A673 (cell line): ENCODE data around the gene GEMIN8. TPM values are rescaled to one million over a fixed set of nuclear protein-coding genes. Genes with fewer than 3 reads are reported as not detected.

Experiments
- BruUV-seq: library from RNA; stranded (reverse); fragments of 400-500 nt; replicated peaks from 2 replicates; lab custom pipeline; 2021; lab: Mats Ljungman, UMichigan
- CTCF ChIA-PET: fragments of 300-600 bp; sonication (Branson Sonifier 250); formaldehyde crosslinking; loops from one replicate; lab custom pipeline; 2022; ENCODE audit warnings: antibody characterized with exemption; lab: Charles Lee
- POLR2A ChIA-PET: fragments of 300-600 bp; sonication (Branson Sonifier 250); formaldehyde crosslinking; loops from one replicate; lab custom pipeline; 2022; ENCODE audit warnings: antibody characterized with exemption; ENCODE audit not compliant: low non-redundant PET; lab: Charles Lee
- DNase-seq: peaks from one replicate; pipeline ENCODE4 v3.0.0-alpha.2; 2015; ENCODE audit warnings: low spot score
- H3K27ac ChIP-seq: fragments of 200-600 bp; sonication (generic); 2 replicates; pipeline ENCODE4 v1.5.1; 2016; ENCODE audit warnings: mixed run types, low read depth, mild to moderate bottlenecking, mixed read lengths, antibody characterized with exemption, low read length; ENCODE audit not compliant: poor library complexity, severe bottlenecking
- H3K27me3 ChIP-seq: fragments of 200-600 bp; sonication (generic); replicated peaks from 2 replicates; pipeline ENCODE4 v1.6.1; 2017; ENCODE audit warnings: mixed run types, low read depth, mild to moderate bottlenecking, mixed read lengths, antibody characterized with exemption, low read length; ENCODE audit not compliant: insufficient read depth, poor library complexity
- H3K36me3 ChIP-seq: fragments of 200-600 bp; sonication (generic); 2 replicates; pipeline ENCODE4 v1.6.1; 2016; ENCODE audit warnings: mixed run types, mild to moderate bottlenecking, mixed read lengths, antibody characterized with exemption, low read length; ENCODE audit not compliant: insufficient read depth, poor library complexity, severe bottlenecking
- H3K4me1 ChIP-seq: fragments of 200-600 bp; sonication (generic); 2 replicates; pipeline ENCODE4 v1.6.1; 2017; ENCODE audit warnings: mixed run types, mild to moderate bottlenecking, mixed read lengths, antibody characterized with exemption, low read length; ENCODE audit not compliant: insufficient read depth, poor library complexity, severe bottlenecking
- H3K4me3 ChIP-seq: fragments of 200-600 bp; sonication (generic); 2 replicates; pipeline ENCODE4 v1.5.1; 2016; ENCODE audit warnings: low read depth, mixed run types, mild to moderate bottlenecking, mixed read lengths, low read length; ENCODE audit not compliant: poor library complexity, severe bottlenecking
- H3K9me3 ChIP-seq: fragments of 200-600 bp; sonication (generic); 2 replicates; pipeline ENCODE4 v1.6.1; 2016; ENCODE audit warnings: mixed run types, low read depth, mild to moderate bottlenecking, mixed read lengths, antibody characterized with exemption, low read length; ENCODE audit not compliant: poor library complexity, severe bottlenecking
- EZH2 ChIP-seq: fragments of 200-600 bp; sonication (generic); IDR thresholded peaks from 2 replicates; pipeline ENCODE4 v1.6.1; 2017; ENCODE audit warnings: borderline replicate concordance, low read depth, mild to moderate bottlenecking, mixed read lengths, antibody characterized with exemption, low read length; ENCODE audit not compliant: poor library complexity, severe bottlenecking
- intact Hi-C: fragments of 100-400 bp; cut with micrococcal nuclease; formaldehyde crosslinking; loops from one replicate; pipeline ENCODE4 v1.10.0; 2022; ENCODE audit not compliant: unreplicated experiment
- total RNA-seq: library from RNA; stranded (reverse); gene quantifications from 2 replicates; pipeline ENCODE4 v1.2.3, GENCODE V29; 2021
- TF ChIP-seq, protein P1 (sequence below): fragments of 300-800, 200-600 bp; sonication (generic); conservative IDR thresholded peaks from 2 replicates; pipeline ENCODE4 v1.5.1; 2017; ENCODE audit warnings: low read depth, mild to moderate bottlenecking, antibody characterized with exemption, low read length, moderate library complexity, mixed read lengths

The GEMIN8 gene
- total RNA-seq, 1 experiment from 2014 or later, result 9.2 TPM

DNA sequence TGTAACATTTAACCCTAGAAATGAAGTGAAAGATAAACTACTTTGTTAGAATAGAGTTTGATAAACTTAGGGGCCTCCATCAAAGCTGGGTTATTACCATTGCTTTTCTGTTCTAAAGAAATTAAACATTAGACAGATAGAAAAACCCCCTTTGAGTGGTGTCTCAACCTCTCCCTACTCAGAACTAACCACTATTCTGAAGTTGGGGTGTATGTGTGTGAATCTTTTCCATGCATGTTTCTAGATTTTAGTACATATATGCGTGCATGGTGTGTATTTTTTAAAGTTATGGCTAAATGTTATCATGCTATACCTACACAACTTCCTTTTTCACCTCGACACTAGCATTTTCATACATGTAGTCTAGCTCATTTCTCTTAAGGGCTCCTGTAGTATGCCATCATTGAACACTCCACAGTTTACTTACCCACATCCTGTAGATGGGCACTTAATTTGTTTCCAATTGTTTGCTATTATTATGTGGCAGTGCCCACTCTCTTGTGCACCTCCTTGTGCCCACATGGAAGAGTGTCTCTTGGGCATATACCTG is 25.7 kb downstream of the GEMIN8 start:
- H3K36me3 ChIP-seq, result no peaks in the 10 kb centered on the region
- H3K27me3 ChIP-seq, result no peaks in the 10 kb centered on the region
- BruUV-seq, result no TSS peak
- CTCF ChIA-PET, result no interaction called here
- TF ChIP-seq, protein P1, sequence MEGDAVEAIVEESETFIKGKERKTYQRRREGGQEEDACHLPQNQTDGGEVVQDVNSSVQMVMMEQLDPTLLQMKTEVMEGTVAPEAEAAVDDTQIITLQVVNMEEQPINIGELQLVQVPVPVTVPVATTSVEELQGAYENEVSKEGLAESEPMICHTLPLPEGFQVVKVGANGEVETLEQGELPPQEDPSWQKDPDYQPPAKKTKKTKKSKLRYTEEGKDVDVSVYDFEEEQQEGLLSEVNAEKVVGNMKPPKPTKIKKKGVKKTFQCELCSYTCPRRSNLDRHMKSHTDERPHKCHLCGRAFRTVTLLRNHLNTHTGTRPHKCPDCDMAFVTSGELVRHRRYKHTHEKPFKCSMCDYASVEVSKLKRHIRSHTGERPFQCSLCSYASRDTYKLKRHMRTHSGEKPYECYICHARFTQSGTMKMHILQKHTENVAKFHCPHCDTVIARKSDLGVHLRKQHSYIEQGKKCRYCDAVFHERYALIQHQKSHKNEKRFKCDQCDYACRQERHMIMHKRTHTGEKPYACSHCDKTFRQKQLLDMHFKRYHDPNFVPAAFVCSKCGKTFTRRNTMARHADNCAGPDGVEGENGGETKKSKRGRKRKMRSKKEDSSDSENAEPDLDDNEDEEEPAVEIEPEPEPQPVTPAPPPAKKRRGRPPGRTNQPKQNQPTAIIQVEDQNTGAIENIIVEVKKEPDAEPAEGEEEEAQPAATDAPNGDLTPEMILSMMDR, result no peak
- TF ChIP-seq EZH2, result no peak
- H3K4me1 ChIP-seq, result no peaks in the 10 kb centered on the region
- no peak overlapping the region for H3K4me3 ChIP-seq
- no peak for DNase-seq
- H3K27ac ChIP-seq, result no peak overlapping the region
- no peaks in the 10 kb centered on the region for H3K9me3 ChIP-seq
- intact Hi-C loops, result no loop called here
- POLR2A ChIA-PET, result interaction anchor here (0.6 kb wide), 1 partner anchor 23 kb away, joined by 4 read pairs; no protein-coding TSS in a partner anchor

DNA sequence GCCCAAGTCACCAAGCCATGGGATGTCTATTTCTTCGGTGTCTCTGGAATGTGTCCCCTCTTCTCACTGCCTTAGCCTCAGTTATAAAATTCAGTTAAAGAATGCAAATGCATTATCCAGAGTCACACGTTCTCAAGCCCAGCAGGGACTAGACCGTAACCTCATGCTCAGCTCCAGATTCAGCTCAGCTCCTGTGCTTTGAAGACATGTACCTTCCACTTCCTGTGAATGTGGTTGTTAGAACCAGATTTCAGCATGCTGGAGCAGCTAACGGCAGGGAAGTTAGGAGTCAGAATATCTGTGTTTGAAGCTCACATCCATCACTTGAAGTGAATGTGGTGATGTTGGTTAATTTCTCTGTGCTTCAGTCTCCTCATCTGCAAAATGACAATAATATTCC is 26.7 kb downstream of the GEMIN8 start:
- no peaks in the 10 kb centered on the region for H3K4me1 ChIP-seq
- no TSS peak for BruUV-seq
- DNase-seq, result no peak
- no peaks in the 10 kb centered on the region for H3K9me3 ChIP-seq
- intact Hi-C loops, result no loop called here
- no peaks in the 10 kb centered on the region for H3K27me3 ChIP-seq
- H3K27ac ChIP-seq, result no peak overlapping the region
- TF ChIP-seq, protein P1, result no peak
- TF ChIP-seq EZH2, result no peak
- ChIA-PET POLR2A (no interaction called here), CTCF (no interaction called here)
- no peaks in the 10 kb centered on the region for H3K36me3 ChIP-seq
- no peak overlapping the region for H3K4me3 ChIP-seq

DNA sequence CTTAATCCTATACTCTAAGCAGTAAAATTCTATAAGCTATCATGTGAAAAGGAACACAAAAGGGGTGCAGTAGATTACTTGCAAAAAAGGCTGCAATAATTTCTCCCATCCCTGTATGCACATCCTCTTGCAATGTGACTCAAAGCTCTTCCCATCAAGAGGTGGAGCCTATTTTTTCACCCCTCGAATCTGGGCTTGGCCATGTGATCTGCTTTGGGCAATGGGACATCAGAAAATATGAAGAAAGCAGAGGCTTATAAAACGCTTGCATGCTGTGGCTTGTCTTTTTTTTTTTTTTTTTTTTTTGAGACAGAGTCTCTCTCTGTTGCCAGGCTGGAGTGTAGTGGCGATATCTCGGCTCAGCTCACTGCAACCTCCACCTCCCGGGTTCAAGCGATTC is 33.0 kb downstream of the GEMIN8 start:
- ChIA-PET POLR2A (no interaction called here), CTCF (no interaction called here)
- no peak overlapping the region for H3K27ac ChIP-seq
- no peaks in the 10 kb centered on the region for H3K9me3 ChIP-seq
- intact Hi-C loops, result no loop called here
- no peaks in the 10 kb centered on the region for H3K36me3 ChIP-seq
- H3K27me3 ChIP-seq, result no peaks in the 10 kb centered on the region
- H3K4me3 ChIP-seq, result no peak overlapping the region
- no peak for DNase-seq
- TF ChIP-seq, protein P1, result no peak
- TF ChIP-seq EZH2, result no peak
- H3K4me1 ChIP-seq, result no peaks in the 10 kb centered on the region
- no TSS peak for BruUV-seq
